ENCODE results near the gene ALG5.

ALG5 gene, protein sequence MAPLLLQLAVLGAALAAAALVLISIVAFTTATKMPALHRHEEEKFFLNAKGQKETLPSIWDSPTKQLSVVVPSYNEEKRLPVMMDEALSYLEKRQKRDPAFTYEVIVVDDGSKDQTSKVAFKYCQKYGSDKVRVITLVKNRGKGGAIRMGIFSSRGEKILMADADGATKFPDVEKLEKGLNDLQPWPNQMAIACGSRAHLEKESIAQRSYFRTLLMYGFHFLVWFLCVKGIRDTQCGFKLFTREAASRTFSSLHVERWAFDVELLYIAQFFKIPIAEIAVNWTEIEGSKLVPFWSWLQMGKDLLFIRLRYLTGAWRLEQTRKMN

DNA sequence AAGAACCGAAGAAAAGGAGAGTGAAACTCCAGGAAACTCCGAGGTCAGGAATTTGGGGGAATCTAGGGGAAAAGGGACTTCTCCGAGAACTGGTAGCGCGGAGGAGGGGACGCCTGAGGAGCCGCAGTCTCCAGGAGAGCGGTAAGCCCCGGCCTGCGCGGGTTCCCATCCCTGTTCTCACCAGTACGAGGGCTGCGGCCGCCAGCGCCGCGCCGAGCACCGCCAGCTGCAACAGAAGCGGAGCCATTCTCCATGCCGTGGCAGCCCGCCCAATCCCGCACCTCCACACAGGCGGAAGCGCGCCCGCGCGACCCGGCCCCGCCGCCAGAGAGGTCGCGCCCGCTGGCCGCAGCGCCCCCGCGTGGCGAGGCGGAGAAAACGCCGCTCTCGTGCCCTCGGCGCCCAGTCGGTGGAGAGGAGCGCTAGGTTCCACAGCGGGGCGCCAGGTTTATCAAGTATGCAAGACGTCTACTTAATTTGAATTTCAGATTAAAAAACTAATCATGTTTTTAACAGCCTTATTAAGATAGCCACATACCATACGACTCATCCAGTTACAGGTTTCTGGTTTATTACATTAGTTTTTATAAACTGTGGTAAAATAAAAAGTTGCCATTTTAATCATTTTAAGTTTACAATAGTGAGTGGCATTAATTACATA lies at the start of gene ALG5:
Gene ALG5, minus strand, starts transcription at position 287 of the 661 bp plus-strand sequence. Its CDS starts 40 bp downstream, at position 247.
- peak; percentile 92 for DNase-seq (ENCODE audit: low spot score)

DNA sequence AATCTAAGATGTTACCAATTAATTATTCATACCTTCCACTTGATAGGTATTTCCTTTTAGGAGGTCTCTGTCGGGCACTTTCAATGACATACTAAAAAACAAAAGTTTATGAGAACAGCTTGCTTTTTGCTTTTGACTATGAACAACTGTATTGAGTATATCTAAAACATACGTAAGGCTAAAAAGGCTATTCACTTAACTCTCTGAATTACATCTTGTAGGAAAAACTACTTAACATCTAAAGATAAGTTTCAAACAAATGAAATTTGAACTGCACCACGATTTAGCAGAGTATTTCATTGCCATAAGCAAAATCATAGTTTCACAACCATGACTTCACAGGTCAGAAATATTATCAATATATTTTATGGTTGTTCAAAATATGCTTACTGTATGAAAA lies 48.7 kb upstream of the ALG5 start:
- no peak for DNase-seq (ENCODE audit: low spot score)

DNA sequence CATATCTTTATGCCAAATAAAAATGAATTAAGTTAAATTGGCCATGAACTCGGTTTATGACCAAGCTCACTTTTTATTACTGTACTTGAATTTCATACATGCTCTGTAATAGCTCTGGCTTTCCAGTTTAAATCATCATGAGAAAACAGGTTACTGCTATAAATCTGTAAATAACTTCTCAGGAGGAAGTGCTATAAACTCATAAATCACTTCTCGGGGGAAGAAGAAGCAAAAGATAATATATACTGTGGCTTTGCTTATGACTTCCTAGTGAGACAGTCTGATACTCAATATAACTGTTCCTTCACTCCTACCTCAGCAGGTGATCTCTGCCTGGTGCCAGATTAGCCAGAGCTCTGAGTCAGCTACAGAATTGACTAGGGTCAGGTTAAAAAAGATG lies 47.9 kb upstream of the ALG5 start:
- no peak for DNase-seq (ENCODE audit: low spot score)

DNA sequence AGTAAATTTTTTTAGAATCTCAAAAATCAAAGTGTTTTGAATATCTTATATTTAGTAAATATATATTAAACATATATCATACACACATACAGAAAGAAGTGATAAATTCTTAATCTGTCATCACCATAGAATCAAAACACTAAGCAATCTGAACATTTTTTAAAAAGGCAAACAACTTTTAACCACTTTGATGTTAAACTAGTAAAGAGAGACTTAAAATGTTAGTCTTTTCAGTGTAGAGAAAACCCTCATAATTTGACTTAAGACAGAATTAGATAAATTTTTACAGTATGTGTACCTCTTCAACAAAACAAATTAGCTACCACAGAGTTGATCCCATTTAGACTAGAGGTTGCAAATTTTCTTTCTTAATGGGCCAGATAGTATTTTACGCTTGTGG lies 46.9 kb upstream of the ALG5 start:
- no peak for DNase-seq (ENCODE audit: low spot score)

DNA sequence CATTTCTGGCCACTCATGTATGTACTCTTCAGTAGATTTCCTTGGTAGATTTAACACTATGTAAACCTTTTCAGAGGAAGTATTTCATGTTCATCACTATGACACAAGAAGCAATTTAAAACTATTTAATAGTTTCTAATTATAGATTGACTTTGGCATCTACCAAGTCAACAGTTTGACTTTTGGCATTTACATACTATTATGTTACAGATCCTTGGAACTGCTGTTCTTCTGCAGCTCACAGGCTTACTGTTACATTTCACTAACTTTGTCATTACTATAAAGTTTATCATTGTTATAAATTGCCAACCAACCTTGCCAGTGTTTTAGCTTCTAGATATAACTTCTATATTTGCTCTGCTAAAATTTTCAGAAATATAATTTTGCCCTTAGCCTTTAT lies 41.6 kb upstream of the ALG5 start:
- DNase-seq (ENCODE audit: low spot score) = no peak

DNA sequence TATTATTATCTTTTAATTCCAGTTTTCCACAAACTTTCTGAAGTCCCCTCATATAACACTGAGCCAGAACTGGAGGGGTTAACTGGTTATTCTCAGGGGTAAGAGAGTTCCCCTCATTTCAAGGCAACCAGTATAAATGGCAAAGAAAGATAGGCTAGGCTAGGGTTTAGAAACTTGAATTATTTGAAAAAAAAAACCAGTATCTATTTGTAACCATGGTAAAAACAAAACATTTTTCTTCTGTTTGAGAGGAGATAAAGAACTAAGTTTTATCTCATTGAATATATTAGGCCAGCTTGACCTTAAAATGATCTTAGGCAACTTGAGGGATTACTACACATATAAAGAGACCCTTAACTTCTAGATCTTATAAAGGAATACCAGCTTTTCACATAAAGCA lies 40.8 kb upstream of the ALG5 start:
- peak; percentile 12 for DNase-seq (ENCODE audit: low spot score)

DNA sequence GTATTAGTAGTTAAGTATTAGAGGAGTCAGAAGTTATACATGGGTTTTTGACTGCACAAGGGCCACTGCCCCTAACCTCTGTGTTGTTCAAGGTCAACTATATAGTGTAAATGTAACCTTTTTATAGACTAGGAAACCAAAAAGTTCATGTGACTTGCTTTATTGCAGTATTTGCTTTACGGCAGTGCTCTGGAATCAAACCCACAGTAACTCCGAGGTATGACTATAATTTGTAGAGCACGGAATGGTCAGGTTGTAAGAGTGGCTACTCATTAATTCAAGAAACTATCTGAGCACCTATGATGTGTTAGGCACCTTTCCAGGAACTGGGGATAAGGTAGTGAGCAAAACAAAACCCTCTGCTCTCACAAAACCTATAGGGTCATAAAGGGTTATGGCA lies 38.1 kb upstream of the ALG5 start:
- DNase-seq (ENCODE audit: low spot score) = no peak

DNA sequence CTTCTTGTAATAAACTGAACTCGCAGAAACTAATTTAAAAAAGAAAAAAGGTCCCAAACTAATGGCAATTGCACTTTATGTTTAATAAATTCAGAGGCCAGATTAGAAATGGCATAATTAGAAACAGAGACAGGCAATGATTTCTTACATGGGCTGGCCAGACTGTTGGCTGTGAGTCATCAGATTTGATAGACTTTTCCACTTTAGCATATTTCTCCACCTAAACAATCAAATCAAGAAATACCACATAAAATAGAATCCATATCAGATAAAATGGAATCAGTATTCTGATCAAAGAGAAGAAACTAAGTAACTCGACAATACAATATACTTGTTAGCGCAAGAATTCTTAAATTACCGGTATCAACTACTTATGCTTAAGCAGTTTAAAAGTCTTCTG lies 30.5 kb upstream of the ALG5 start:
- DNase-seq (ENCODE audit: low spot score) = no peak

DNA sequence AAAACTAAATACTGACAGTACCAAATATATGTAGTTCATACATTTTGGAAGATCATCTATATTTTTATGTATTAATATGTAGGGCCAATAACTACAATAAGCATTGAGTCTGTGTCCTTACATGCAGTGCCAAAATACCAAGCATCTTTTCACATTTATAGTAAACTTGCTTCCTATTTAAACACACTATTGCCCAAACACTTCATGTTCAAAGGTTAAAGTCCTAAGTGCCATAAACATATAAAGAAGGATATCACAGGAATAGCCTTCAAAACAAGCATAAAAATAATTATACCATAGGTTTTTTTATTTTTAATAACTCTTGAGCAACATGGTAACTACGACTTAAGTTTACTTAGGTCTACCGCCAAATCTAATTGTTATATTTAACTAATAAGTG lies 28.5 kb upstream of the ALG5 start:
- DNase-seq (ENCODE audit: low spot score) = no peak

DNA sequence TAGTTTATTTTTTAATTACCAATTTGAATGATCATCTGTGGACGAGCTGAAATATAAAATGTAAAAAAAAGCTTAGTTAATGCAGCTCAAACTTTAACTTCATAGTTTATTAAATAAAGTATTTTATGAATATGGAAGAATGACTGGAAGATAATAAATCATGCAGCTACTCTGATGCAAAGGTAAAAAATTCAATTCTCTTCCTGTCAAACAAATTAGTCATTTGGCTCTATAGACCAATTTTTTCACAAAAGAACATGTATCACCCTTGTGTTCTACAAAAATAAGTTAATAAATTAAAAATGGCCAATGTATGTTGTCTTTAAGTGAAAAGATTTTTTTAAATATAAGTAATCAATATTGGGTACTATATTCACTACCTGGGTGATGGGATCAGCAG lies 27.6 kb upstream of the ALG5 start:
- no peak for DNase-seq (ENCODE audit: low spot score)

DNA sequence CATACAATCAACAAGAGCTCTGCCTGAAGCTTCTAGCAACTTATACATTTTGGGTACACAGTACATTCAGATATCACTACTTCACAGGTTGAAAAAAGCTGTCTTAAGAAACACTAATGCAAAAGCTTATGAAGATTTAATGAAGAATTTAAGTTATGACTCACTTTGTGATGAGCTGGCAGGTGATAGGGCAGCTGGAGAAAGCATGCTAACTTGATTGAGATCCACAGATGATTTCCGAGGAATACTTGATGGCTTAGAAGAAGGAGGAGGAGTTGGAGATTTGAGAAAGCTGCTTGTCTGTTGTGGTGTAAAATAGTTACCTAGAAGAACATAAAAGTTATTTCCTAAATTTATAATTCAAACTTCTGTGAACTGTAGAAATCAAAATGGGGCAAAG lies 24.7 kb upstream of the ALG5 start:
- no peak for DNase-seq (ENCODE audit: low spot score)

DNA sequence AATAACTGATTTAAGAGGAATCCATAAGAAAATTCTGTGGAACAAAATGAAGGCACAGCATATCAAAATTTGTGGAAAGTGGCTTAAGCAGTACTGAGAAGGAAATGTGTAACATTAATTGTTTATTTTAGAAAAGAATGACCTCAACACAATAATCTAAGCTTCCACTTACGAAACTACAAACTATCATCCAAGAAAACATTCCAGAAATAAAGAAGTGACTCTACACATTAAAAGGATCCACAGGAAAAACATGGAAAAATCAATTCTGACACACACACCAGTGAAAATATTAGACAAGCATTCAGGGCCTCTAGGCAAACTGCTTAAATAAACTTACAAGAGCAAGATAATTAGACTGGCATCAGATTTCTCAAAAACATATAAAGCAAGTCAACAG lies 15.5 kb upstream of the ALG5 start:
- no peak for DNase-seq (ENCODE audit: low spot score)

DNA sequence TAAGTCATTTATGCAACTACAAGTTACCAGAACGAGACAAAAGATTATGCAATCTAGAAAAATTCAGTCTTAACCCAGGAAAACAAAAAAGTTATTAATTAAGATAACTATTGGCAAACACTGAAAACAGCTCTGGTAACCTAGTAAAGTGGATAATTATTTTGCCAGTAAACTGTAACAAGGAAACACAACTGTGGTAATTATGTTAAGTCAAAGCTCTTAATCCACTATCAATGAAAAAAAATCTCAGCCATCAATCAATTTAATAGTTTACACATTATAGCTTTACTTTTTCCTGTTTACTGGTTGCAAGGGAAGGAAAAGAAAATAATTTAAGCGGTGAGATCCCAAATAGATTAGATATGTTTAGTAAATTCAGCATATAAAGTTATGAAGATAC lies 12.6 kb upstream of the ALG5 start:
- no peak for DNase-seq (ENCODE audit: low spot score)

DNA sequence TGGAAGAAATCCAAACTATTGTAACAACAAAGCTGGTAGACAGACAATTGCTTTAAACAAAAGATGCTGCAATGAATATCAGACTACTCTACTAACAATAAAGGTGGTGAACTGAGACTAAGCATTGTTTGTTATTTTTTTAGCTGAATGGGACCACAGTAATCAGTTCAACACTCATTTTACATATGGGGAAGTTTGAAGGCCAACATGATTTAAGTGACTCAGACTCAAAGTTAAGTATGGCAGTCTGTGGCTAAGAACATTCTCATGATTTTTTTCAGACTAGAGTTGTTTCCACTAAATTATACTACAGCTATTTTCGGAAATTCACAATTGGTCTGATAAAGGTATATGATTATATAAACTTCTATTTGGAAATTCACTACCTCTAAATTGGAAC lies 11.9 kb upstream of the ALG5 start:
- no peak for DNase-seq (ENCODE audit: low spot score)

DNA sequence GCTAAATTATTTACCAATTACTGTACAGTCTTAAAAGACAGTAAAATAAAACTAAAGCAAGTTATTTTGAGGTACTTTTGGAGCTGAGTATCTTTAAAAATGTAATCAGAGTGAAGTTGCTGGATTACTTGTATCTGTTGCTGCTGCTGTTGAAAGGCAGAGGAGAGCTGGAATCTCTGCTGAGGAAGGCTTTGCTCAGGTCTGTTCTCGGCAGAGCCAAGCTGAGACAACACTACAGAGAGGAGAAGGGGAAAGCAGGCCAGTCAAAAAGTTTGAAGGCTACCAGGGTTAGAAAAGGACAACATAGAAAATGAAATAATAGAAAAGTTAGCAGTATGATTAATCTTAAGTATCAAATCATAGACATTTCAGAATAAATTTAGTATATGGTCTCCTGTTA lies 11.3 kb upstream of the ALG5 start:
- no peak for DNase-seq (ENCODE audit: low spot score)

DNA sequence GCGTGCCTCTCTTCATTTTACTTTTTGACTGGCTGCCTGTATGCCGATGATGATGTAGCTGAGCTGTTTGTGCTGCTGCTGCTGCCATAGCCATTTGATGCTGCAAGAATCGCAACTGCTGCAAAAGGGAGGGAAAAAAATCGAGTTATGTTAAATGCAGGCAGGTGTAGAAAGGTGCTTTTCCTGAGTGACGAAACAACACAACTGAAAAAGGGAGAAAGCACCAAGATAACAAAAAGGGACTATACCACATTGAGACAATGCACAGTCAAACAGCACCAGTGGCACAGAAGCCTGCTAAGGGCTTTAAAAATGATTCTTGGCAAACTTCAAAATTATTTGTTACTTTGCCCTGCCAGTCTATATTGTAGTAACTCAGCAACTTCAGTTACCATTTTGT lies 10.6 kb upstream of the ALG5 start:
- DNase-seq (ENCODE audit: low spot score) = no peak

DNA sequence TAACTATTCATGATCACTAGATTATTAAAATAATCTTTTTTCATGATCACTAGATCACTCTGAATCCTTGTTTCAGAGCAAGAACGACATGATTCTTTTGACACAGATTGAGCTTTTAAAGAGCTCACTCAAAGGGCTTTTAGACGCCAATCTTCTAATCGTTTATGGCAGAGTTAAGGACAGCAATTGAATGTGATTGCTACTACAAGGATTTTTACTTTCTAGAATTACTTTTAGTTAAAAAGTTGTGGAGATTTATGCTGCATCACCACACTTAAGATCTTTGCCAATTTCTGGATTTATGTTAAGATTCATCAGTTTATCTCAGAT lies 2.7 kb upstream of the ALG5 start:
- DNase-seq (ENCODE audit: low spot score) = no peak

DNA sequence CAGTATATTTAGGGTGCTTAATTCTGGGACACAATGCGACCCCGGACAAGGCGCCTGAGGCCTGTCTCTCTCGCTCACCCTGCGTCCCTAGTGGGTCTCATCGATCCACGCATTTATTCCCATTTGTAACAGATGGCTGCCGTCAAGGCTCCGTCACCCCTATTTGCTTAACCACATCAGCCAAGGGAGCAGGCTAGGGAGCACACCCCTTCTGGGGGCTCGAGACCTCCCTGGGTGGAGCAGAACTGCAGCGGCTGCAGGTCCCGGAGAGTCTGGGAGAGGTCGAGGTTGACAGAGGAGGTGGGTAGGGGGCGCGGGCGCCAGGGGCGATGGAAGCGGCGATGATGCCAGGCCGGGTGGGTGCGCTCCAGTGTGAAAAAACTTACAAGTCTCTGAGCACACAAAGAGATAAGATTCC lies 507 bp downstream of the ALG5 start:
- no peak for DNase-seq (ENCODE audit: low spot score)

DNA sequence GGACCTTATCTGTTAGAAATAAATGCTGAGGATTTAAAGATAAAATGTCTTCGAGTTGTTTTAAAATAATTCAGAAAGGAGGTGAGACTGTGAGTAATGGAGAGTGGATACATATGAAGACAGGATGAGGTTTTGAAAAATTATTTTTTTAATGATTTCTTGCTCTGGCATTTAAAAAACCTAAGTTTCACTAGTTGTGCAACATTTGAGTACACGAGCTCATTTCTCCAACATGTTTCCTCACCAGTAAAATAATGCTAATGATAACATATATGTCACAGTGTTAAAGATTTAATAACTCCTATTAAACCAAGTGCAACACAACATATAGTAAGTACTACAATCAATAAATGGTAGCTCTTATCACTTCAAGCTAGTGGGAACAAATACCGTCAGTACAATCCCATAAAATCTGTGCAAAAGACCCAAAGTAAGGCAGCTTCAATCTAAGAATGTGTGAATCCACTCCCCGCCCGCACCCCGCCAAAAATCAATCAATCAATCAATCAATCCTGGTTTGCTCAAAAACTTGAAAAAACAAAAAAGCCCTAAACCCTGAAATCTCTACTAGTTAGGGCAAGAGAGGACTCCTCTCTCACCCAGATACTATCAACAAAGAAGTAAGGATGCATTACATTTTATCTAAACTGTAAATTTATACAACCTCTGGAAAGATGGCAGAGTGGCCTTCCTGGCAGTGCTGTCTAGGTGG lies 1.3 kb downstream of the ALG5 start:
- DNase-seq (ENCODE audit: low spot score) = peak; percentile 8

DNA sequence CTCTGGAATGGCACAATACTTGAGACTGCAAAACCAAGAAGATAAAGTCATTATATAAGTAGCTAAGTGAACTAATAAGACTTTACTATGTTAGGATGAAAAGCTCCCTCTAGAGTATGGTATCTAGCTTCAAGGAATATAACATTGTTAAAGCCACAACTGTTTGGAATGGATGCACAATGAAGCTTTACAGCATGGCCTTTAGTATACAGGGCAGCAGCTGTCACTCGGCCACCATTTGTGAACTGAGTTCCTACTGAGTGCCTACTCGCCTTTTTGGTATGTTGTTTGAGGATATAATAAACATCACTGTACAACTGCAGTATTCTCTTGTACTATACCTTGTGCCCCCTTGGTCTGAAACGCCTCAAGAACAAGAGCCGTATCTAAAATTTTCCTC lies 6.8 kb downstream of the ALG5 start:
- no peak for DNase-seq (ENCODE audit: low spot score)

DNA sequence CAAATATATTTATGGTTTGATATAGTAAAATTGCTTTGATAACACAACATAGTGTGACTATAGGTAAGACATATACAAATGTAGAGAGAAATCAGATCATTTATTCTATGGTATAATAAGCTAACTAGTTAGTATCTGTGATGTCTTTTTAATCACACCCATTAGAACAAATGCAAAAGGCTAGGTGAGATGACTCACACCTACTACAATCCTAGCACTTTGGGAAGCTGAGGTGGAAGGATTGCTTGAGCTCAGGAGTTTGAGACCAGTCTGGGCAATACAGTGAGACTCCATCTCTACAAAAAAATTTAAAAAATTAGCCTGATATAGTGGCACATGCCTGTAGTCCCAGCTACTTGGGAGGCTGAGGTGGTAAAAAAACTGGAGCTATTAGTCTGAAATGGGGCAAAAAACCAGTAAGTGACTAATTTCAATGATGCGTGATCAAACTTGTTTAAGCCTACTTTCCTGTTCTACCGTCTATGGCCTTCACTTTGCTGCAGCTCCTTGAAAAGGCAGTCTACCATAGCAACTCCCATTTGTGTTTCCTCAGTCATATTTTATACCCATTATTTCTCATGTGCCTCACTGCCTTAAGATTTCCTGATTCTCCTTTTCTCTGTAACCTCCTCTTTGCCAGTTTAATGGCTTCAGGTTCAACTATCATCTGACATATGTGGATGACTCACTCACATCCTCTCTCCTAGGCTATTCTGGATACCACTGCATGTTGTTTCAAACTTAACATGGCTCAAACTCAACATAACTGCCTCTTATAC lies 12.5 kb downstream of the ALG5 start:
- DNase-seq (ENCODE audit: low spot score) = no peak

DNA sequence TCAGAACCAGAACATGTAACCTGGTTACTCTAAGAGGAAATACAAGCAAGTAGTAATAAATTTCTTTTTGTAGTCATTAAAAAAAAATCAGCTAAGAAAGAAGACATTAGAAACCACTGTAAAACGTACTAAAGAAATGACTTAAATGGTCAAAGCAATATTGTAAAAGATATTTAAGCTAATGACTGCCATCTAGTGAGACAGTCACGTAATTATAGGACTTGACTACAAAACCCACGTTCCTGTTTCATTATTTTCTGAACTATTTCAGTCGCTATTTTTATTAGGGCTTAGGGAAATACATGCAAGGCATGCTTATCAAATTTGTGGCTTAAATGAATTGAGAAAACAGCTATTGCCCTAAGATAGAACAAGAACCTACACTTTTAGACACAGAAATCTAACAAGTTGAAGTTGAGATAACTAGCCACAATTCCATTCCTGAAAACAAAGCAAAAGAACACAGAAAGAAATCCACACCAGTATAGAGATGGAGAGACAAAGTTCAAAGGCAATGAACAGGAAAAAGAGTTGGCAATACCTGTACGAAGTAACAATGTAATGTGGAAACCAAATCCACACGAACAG lies 17.9 kb downstream of the ALG5 start:
- peak; percentile 43 for DNase-seq (ENCODE audit: low spot score)
